ENCODE measurements around the gene NCOA6. TPM values are rescaled to one million over a fixed set of nuclear protein-coding genes. Genes with fewer than 3 reads are reported as not detected.
"Not testable (repeated sequence)": the region's sequence is repeated elsewhere in the genome, so short reads cannot be mapped to it uniquely, and the experiment has no call there.

Gene NCOA6
- polyA plus RNA-seq, 1 experiment = 14.0 TPM

- Histone ChIP-seq H3K4me3 (ENCODE audit: low read depth, low read length) (no peak overlapping the region), H3K27me3 (ENCODE audit: control insufficient read depth, insufficient read depth, low read length) (no peaks in the 10 kb centered on the region), H3K36me3 (ENCODE audit: control insufficient read depth, insufficient read depth, low read length) (no peaks in the 10 kb centered on the region)
- CTCF ChIA-PET = no interaction called here
- no peak for TF ChIP-seq CTCF (IDR thresholded peaks at IDR 0.05; ENCODE audit: insufficient read depth, low read depth, low read length)
- POLR2A ChIA-PET = no interaction called here
- DNase-seq (ENCODE audit: low read depth) = no peak
Observed at GRCh38 chr20:34808583-34808982, 16.9 kb downstream of the NCOA6 start.

- H3K27me3 ChIP-seq (ENCODE audit: control insufficient read depth, insufficient read depth, low read length); H3K36me3 ChIP-seq (ENCODE audit: control insufficient read depth, insufficient read depth, low read length); H3K4me3 ChIP-seq (ENCODE audit: low read depth, low read length); DNase-seq (ENCODE audit: low read depth); POLR2A ChIA-PET; CTCF ChIA-PET: not testable (repeated sequence)
Observed at GRCh38 chr20:34807944-34808465, 17.4 kb downstream of the NCOA6 start.

GRCh38 chr20:34806255-34806654 is 19.2 kb downstream of the NCOA6 start:
- H3K4me3 ChIP-seq (ENCODE audit: low read depth, low read length) = no peak overlapping the region
- DNase-seq (ENCODE audit: low read depth) = no peak
- ChIA-PET CTCF (interaction anchor here (0.8 to 1.3 kb wide), 2 partner anchors 14 to 31 kb away, joined by 3 read pairs; no protein-coding TSS in a partner anchor), POLR2A (no interaction called here)
- H3K36me3 ChIP-seq (ENCODE audit: control insufficient read depth, insufficient read depth, low read length) = no peaks in the 10 kb centered on the region
- no peaks in the 10 kb centered on the region for H3K27me3 ChIP-seq (ENCODE audit: control insufficient read depth, insufficient read depth, low read length)
- TF ChIP-seq CTCF (IDR thresholded peaks at IDR 0.05; ENCODE audit: insufficient read depth, low read depth, low read length) = no peak

GRCh38 chr20:34798871-34799270 is 26.6 kb downstream of the NCOA6 start:
- H3K4me3 ChIP-seq (ENCODE audit: low read depth, low read length) = no peak overlapping the region
- H3K36me3 ChIP-seq (ENCODE audit: control insufficient read depth, insufficient read depth, low read length) = no peaks in the 10 kb centered on the region
- CTCF ChIA-PET = interaction anchor here (1.1 kb wide), 1 partner anchor 15 kb away, joined by 4 read pairs; no protein-coding TSS in a partner anchor
- POLR2A ChIA-PET = no interaction called here
- no peak for DNase-seq (ENCODE audit: low read depth)
- TF ChIP-seq CTCF (IDR thresholded peaks at IDR 0.05; ENCODE audit: insufficient read depth, low read depth, low read length) = no peak
- no peaks in the 10 kb centered on the region for H3K27me3 ChIP-seq (ENCODE audit: control insufficient read depth, insufficient read depth, low read length)

- ChIA-PET CTCF (interaction anchor here (0.6 to 1.1 kb wide), 2 partner anchors 15 to 29 kb away, joined by 4 to 5 read pairs; no protein-coding TSS in a partner anchor), POLR2A (interaction anchor here (0.7 kb wide), 1 partner anchor 29 kb away, joined by 3 read pairs; no protein-coding TSS in a partner anchor)
- Histone ChIP-seq H3K36me3 (ENCODE audit: control insufficient read depth, insufficient read depth, low read length) (no peaks in the 10 kb centered on the region), H3K4me3 (ENCODE audit: low read depth, low read length) (no peak overlapping the region), H3K27me3 (ENCODE audit: control insufficient read depth, insufficient read depth, low read length) (no peaks in the 10 kb centered on the region)
- DNase-seq (ENCODE audit: low read depth) = no peak
- TF ChIP-seq CTCF (IDR thresholded peaks at IDR 0.05; ENCODE audit: insufficient read depth, low read depth, low read length) = no peak
Observed at GRCh38 chr20:34798328-34798727, 27.1 kb downstream of the NCOA6 start.
